CD4-positive, alpha-beta T cell treated with Interleukin-6 at 100 ng/mL for 8 hours (primary cell): ENCODE measurements around the gene UNC45A.

Source experiments
- DNase-seq: peaks from one replicate; pipeline ENCODE4 v3.0.0-alpha.2; 2020; ENCODE audit warnings: mixed read lengths, low spot score

UNC45A gene

GRCh38 chr15:90942354-90943120 lies 7.5 kb downstream of the UNC45A start:
- no peak for DNase-seq

- no peak for DNase-seq
These were observed 10.0 kb downstream of the UNC45A start for GRCh38 chr15:90945091-90945490.

- DNase-seq = no peak
These were observed 11.5 kb downstream of the UNC45A start for GRCh38 chr15:90946538-90946937.

GRCh38 chr15:90946941-90947576 lies 12.0 kb downstream of the UNC45A start:
- no peak for DNase-seq

GRCh38 chr15:90947577-90948357 lies 12.7 kb downstream of the UNC45A start:
- DNase-seq = no peak

GRCh38 chr15:90948506-90948905 lies 13.4 kb downstream of the UNC45A start:
- no peak for DNase-seq

- DNase-seq = no peak
These were observed 15.0 kb downstream of the UNC45A start for GRCh38 chr15:90949979-90950675.

GRCh38 chr15:90950676-90951075 lies 15.6 kb downstream of the UNC45A start:
- DNase-seq = no peak

GRCh38 chr15:90952901-90953677 lies 18.0 kb downstream of the UNC45A start:
- no peak for DNase-seq

GRCh38 chr15:90953947-90954711 lies 19.0 kb downstream of the UNC45A start:
- DNase-seq = no peak

GRCh38 chr15:90954712-90955623 lies 19.9 kb downstream of the UNC45A start, which contains the start of gene RCCD1:
Gene RCCD1, plus strand, starts transcription at chr15:90954884. Its CDS starts 1,851 bp downstream, at chr15:90956735.
- peak; percentile 88 for DNase-seq

- no peak for DNase-seq
These were observed 20.7 kb downstream of the UNC45A start for GRCh38 chr15:90955624-90956273.

- DNase-seq = peak; percentile 48
These were observed 21.4 kb downstream of the UNC45A start for GRCh38 chr15:90956274-90957030.

GRCh38 chr15:90957031-90957790 lies 22.1 kb downstream of the UNC45A start:
- no peak for DNase-seq

- DNase-seq = no peak
These were observed 22.7 kb downstream of the UNC45A start for GRCh38 chr15:90957791-90958190.

GRCh38 chr15:90959028-90959595 lies 24.0 kb downstream of the UNC45A start:
- no peak for DNase-seq

- DNase-seq = no peak
These were observed 24.8 kb downstream of the UNC45A start for GRCh38 chr15:90959894-90960293.
